GM19240 (cell line): ENCODE measurements around the gene IRGQ.
A peak's percentile ranks its signal among the peaks of the same experiment; 100 is the strongest.
"Not testable (repeated sequence)": the region's sequence is repeated elsewhere in the genome, so short reads cannot be mapped to it uniquely, and the experiment has no call there.

Experiments used
- DNase-seq: peaks from one replicate; pipeline ENCODE4 v3.0.0; 2011; ENCODE audit warnings: low spot score; ENCODE audit not compliant: insufficient read length

The IRGQ gene, protein sequence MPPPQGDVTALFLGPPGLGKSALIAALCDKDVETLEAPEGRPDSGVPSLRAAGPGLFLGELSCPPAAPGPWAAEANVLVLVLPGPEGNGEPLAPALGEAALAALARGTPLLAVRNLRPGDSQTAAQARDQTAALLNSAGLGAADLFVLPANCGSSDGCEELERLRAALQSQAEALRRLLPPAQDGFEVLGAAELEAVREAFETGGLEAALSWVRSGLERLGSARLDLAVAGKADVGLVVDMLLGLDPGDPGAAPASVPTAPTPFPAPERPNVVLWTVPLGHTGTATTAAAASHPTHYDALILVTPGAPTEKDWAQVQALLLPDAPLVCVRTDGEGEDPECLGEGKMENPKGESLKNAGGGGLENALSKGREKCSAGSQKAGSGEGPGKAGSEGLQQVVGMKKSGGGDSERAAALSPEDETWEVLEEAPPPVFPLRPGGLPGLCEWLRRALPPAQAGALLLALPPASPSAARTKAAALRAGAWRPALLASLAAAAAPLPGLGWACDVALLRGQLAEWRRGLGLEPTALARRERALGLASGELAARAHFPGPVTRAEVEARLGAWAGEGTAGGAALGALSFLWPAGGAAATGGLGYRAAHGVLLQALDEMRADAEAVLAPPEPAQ

DNA sequence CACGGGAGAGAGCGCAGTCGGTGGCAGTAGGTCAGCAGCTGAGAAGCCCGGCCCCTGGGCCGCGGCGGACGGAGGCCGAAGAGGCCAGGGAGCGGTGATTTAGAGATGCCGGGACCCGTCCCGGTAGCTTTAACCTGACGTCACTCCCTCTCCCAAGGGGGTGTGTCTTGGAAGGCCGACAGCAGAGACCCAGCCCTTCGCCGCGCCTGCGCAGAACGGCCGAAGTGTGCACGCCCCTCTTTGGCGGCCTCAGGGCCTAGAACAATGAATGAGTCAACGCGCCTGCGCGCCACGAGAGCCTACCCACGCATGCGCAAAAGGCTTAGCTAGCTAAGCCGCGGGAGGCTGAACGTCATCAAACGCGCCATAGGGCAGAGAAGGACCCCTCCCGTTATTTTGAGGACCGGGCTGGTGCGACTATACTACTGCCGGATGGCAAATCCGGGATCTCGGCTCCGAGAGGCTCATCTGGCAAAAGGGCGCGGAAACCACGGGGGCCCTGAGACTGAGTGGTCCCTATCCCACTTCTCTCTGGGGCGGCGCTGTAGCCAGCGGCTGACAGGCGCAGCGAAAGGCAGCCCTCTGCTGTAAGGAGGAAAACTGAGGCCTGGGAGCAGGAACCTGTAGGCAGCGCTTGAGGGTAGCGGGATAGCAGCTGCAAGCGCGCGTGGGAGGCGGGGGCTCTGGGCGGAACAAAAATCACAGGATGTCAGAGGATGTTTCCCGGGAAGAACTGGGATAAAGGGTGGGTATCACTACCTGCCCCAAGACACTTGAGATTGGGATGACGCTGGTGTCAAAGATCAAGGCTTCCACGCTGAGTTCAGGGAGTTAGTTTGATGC, at the start of gene IRGQ, which contains the start of gene ZNF576:
TSS of gene IRGQ (minus strand) at position 136 of the 843 bp plus-strand sequence. CDS start 796 bp downstream, outside the sequence.
TSS of gene ZNF576 (plus strand) at position 597 of the 843 bp plus-strand sequence. CDS start 514 bp downstream, outside the sequence.
- DNase-seq, result peak; percentile 96

DNA sequence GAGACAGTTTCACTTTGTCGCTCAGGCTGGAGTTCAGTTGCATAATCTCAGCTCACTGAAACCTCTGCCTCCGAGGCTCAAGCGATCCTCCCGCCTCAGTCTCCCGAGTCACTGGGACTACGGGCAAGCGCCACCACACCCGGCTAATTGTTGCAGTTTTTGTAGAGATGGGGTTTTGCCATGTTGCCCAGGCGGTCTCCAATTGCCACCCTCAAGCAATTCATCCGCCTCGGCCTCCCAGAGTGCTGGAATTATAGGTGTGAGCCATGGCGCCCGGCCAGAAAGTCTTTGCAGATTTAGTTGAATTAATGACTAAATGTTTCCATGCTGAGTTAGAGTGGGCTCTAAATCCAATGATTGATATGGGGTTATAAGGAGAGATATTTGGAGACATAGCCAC, 48.2 kb upstream of the IRGQ start:
- DNase-seq, result no peak

DNA sequence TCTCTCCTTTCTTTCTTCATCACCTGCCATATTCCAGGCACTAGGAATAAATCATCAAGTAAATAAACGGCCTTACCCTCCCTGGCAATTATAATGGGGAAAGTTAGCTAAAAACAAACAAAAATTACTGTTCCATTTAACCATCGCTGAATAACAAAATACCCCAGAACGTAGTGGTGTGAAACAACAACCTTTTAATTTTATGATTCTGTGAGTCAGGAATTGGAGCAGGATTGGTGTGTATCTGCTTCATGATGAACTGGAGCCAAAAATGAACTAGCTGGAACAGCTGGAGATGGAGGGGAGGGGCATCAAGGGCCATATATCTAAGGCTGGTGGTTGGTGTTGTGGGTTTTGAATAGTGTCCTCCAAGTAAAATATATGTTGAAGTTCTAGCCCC, 47.4 kb upstream of the IRGQ start:
- no peak for DNase-seq

DNA sequence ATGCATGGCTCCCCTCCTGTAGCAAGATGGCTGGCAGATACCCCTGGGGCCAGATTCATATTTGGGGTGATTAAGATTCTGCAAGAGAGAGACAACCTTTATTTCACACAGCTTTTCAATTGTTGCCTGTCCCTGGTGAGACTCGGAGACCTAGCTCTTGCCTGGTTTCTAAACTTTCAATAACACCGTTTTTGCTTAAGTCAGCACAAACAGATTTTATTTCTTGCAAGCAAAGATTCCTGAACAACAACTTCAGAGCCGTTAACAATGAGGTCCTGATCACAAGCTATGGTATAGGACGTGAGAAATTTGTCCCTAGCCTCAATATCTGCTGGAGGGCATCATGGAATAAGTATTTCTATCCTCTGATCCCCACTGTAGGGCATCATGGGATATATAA, 46.6 kb upstream of the IRGQ start:
- DNase-seq, result no peak

DNA sequence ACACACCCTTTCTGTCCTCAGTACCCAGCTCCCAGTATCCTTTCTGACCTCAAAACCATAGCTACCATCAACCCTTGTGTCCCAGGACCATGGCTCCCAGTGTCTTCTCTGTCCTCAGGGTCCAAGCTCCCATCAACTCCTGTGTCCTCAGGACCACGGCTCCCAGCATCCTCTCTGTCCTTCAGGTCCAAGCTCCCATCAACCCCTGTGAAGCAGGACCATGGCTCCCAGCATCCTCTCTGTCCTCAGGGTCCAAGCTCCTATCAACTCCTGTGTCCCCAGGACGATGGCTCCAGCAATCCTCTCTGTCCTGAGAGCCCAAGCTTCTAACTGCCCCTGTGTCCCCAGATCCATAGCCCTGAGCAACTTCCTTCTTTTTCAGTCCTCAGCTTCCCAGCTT, 45.4 kb upstream of the IRGQ start:
- DNase-seq, result no peak

DNA sequence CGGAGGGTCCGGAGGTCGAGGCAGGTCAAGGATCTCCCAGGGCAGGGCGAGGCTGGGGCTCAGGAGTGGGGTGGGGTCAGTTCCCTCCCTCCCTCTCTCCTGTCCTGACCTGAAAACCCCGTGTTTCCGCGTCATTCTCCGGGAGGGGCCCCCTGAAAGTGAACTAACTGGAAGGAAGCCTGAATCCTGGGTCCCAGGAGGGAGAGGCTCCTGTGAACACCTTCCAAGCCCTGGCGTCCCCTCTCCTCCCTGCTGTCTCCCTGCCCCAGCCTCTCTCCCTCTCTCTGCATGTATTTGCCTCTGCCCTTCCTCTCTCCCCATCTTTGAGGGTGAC, 44.5 kb upstream of the IRGQ start:
- no peak for DNase-seq

DNA sequence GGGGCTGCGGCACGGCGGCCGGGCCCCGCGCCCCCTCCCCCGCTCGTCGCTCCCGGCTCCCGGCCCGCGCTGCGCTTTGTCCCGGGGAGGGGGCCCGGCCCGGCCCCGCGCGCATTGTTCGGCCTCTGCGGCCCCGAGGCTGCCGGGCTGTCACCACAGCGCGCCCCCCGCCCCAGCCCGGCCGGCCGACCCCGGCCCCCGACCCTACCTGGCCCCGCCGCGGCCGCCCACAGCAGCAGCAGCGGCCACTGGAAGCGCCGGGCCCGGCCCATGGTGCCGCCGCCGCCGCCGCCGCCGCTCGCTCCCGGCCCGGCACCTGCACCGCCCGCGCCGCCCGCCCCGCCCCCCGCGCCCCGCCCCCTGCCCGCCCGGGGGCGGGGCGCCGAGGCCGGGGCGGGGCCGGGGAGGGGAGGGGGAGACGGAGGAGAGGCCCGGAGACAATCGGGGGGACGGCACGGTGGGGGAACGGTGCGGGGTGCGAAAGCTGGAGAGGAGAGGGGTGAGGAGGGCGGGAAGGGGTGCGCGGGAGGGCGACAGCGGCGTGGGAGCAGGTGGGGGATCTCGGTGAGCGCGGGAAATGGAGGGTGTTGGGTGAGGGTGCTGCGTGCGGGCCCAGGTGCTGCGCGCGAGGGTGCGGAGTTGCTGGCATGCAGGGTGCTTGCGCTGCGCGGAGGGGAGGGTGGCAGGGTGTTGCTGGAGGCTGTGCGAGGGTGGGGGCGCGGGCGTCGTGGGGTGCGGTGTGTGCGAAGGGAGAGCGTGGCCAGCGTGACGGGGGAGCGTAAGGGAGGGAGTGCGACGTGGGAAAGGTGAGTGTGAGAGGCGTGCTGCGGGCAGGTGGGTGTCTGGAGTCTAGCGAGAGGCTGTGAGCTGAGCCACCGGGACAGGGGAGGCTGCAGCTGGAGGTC, 43.8 kb upstream of the IRGQ start, which contains the start of gene CADM4:
TSS of gene CADM4 (minus strand) at position 332 of the 905 bp plus-strand sequence. CDS start at position 272, 60 bp downstream.
- no peak for DNase-seq

DNA sequence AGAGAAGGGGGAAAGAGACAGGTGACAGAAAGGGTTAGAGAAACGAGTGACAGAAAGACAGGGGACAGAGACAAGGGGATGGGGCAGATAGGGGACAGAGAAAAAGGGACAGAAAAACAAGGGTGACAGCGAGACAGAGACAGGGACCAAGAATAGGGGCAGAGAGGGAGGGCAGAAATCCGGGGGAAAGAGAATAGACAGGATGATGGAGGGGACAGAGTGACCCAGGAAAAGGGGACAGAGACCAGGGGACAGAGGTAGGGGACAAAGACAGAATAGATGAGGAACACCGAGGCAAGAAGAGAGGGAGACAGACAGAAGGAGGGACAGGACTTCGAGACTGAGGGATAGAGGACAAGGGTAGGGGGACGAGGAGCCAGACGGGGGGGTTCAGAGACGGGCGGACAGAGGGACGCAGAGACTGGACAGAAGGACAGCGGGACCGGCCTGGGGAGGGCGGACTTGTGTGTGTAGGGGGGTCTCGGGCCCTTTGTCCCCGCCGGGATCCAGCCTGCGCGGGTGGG, 43.1 kb upstream of the IRGQ start:
- DNase-seq, result no peak

DNA sequence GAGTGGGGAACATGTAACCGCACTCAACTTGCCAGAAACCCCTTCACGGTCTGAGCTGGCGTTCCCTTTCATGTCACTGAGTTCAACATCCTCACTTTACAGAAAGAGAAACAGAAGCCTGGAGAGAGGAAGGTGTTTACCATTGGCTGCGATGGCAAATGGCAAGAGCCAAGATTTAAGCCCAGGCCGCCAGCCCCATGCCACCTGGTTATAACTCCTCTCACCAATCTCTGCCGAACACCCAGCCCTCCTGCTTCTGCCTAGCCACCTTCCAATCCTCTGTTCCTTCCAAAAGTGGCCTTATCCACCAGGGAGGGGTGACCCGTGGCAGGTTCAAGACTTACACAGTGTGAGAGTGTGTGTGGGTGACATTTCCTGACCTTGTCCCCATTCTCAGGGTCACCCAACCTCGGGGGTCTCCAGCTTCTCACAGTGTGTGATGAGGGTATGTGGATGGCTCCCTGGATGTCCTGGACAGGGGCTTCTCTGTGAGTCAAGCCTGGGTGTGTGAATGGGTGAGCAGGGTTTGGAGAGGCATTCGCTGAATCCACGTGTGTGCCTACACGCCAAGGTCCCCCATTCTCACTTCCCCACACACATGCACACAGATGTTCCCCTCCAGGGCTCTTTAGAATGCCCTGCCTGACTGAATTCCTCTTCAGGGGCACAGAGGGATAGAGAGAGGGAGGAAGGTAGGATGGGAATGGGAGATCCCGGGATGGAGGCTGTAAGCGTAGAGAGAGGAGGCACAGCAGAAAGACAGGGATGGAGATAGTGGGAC, 42.5 kb upstream of the IRGQ start:
- DNase-seq, result no peak

DNA sequence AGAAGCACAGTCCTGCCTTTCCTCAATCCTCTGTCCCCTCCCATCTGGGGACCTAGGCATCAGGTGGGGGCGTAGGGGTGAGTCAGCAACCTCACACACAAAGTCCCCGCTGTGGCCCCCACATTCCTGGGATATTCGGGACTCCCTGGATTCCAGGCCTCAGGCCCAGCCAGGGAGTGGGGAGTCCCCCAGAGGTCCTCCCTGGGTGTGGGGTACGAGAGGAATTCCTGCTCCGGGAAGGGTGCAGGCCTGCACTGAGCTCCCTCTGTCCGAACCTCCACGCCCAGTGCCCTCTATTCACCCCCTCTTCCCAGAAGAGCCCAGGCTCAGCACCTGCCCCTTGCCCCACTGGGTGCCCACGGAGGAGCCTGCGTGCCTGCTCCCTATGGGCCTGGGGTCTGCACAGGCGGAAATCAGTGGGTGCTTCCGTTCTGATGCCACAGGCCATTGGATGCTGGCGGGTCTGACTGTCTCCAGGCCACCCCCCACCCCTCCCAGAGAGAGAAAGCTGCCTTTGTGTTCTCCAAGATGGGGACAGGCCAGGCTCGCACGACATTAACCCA, 40.3 kb upstream of the IRGQ start:
- no peak for DNase-seq

DNA sequence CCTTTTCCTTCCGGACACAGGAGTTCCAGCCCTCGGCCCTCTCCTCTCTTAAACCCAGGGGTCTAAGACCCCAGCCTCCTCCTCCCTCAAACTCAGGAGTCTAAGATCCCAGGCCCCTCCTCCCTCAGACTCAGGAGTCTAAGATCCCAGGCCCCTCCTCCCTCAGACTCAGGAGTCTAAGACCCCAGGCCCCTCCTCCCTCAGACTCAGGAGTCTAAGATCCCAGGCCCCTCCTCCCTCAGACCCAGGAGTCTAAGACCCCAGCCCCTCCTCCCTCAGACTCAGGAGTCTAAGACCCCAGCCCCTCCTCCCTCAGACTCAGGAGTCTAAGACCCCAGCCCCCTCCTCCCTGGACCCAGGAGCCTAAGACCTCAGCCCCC, 39.6 kb upstream of the IRGQ start:
- not testable (repeated sequence) for DNase-seq

DNA sequence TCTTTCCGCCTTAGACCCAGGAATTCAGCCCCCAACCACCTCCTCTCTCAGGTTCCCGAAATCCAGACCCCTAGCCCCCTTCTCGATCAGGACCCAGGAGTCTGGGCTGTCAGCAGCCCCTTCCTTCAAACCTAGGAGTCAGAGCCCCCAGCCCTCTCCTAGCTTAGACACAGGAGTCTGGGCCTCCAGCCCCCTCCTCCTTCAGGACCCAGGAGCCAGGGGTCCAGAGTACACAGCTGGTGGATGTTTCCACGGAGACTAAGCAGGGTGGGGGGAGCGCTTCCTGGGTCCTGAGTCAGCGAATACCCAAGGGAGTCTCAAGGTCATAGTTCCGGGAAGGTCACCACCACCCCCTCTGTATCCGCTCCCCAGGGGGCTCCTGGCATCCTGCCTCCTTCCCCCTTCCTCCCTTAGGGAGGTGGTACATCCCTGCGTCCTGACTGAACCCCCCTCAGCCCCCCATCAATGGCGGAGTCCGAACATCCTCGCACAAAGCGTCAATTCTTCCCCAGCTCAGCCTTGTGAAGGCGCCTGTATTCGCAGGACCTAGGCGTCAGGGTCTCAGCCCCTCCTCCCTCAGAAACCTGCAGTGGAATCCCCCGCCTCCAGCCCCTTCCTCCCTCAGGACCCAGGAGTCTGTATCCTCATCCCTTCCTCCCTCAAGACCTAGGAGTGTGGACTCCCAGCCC, 39.1 kb upstream of the IRGQ start:
- no peak for DNase-seq

DNA sequence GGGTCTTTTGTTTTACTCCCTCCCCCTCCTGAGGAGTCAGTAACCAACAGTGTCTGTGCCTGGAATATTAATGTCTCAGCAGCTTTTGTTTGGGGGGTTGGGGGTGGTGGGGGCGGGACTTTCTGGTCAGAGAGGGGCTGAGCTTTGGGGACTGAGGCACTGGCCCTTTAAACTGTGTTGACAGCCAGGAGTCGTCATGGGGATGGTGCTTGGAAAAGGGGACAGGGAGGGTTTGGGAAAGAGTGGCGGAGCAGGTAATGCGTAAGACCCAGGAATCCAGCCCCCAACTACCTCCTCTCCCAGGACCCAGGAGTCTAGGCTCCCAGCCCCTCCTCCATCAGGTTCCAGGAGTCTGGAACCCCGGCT, 38.6 kb upstream of the IRGQ start:
- no peak for DNase-seq

DNA sequence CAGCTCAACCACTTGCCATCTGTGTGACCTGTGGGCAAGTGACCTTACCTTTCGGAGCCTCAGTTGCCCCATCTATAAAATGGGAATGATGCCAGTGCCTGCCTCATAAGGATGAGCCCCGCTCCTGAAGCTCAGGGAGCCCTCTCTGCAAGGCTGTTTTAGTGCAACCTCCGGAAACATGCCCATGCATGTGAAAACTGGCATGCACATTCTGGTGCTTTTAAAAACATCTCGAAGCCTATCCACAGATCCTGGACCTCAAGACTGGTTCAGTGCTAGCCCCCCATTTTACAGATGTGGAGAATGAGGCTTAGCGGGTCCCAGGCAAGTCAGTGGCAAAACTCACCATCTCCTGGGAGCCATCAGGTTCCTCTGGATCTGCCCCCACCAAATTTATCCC, 38.1 kb upstream of the IRGQ start:
- no peak for DNase-seq

DNA sequence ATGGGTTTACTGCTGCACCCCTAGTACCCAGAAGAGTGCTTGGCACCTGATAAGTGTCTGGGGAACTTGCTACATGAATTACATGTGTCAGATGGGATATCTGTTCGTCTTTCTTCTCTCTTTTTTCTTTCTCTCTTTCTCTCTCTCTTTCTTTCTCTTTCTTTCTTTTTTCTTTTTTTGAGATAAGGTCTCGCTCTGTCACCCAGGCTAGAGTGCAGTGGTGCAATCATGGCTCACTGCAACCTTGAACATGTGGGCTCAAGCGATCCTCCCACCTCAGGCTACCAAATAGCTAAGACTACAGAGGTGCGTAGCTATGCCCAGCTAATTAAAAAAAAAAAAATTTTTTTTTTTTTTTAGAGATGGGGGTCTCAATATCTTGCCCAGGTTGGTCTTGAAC, 37.6 kb upstream of the IRGQ start:
- no peak for DNase-seq

DNA sequence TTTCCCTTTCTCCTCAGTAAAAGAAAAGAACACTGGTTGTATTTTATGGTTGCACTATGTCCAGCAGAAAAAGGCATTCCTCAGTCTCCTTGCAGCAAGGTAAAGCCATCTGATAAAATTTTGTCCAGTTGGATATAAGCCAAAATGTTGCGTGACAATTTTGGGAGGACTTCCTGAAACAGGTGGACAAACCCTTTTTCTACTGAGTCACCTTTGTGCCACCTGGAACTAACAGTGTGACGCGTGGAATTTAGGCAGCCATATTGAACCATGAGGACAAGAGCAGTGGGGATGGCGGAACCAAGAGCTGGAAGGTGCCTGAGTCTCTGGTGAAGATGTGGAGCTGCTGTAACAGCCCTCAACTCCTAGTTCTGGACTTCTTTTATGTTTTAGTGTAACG, 35.6 kb upstream of the IRGQ start:
- DNase-seq, result no peak

DNA sequence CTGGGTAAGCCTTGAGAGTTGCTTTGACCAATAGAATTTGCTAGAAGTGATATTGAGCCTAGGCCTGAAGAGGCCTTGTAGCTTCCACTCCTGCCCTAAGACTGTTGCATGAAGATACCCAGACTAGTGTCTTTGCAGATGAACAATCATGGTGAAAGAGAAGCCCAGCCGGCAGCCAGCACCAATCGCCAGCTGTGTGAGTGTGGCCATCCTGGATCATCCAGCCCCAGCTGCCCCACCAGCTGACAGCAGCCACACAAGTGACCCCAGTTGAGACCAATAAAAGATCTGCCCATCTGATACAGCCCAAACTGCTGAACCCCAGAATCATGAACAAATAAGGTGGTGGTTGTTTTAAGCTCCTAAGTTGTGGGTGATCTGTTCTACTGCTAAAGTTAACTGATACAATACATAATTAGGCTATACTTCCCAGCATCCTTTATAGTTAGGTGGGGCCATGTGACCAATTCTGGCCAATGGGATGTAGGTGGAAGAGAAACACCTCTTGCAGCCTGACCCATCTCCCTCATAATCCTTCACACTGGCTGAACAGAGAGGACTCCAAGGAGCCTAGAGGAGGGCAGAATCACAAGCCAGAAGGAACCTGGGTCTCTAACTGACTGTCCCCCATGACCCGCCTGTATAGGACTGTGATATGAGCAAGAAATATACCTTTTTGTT, 32.9 kb upstream of the IRGQ start:
- no peak for DNase-seq

DNA sequence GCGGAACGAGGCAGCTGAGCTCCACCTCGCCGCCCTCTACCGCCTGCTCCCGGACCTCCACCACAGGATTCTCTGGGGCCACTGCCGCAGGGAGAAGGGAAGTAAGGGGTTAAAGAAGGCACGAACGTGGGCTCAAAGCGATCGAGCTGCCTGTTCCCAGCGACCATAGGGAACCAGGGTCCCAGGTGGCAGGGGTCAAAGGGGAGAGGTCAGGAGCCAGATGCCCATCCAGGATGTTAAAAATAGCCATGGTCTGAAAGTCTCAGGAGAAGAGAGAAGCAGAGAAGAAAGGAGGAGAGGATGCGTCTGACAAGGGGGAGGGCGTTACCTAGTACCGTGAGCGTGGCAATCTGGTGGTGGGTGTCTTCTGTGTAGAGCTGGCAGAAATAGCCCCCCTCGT, 30.9 kb upstream of the IRGQ start:
- DNase-seq, result no peak
